NCI-H526 (cell line): Measurements from ENCODE around the gene APOB.

Experiments used
- DNase-seq, 2 experiments: peaks; one replicate each; lab custom pipeline; 2025; lab: John Stamatoyannopoulos, UW

APOB gene

DNA sequence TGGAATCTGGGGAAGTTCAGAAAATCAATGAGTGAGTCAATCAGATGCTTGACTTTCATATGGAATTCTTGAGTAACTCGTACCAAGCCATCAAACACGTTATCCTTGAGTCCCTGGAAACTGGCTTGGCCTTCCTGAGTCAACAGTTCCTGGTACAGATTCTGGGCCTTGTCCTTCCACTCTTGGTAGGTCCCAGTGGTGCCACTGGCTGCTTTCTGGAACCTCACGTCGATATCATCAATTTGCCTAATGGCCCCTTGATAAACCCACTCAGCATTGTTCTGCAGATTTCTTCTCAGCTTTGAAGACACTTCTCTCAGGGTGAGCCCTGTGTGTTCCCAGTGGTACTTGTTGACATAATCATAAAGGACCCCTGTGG lies 41.1 kb downstream of the APOB start:
- no peak for DNase-seq

DNA sequence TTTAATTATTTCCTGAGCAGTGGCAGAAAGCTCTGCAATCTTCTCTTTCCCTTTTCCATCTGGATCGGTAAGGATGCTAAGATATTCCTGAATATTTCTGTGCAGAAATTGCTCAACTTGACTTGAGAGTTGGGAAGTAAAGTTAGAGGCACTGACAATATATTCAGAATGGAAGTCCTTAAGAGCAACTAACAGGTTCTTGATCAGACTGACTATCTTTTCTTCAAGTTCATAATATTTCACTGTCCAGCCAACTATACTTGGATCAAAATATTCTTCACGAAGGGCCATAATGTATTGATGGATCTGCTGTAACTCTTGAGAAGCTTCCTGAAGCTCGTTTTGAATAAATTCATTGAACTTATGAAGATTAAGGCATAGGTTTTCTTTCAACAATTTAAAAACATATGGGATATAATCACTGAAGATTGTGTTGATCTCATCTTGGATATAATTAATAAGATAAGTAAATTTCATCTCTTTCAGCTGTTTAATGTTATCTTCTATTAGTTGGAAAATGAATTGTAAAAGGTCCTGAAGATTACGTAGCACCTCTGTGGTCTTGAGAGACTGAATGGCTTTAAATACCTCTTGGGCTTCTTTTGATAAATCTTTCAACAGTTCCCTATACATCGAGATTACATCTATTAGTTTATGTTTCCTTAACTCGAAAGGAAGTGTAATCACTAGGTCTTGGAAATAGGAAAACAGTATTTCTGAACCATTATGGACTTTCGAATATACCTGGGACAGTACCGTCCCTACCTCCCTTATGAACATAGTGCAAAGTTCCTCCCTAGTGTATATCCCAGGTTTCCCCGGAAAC lies 41.7 kb downstream of the APOB start:
- no peak for DNase-seq

DNA sequence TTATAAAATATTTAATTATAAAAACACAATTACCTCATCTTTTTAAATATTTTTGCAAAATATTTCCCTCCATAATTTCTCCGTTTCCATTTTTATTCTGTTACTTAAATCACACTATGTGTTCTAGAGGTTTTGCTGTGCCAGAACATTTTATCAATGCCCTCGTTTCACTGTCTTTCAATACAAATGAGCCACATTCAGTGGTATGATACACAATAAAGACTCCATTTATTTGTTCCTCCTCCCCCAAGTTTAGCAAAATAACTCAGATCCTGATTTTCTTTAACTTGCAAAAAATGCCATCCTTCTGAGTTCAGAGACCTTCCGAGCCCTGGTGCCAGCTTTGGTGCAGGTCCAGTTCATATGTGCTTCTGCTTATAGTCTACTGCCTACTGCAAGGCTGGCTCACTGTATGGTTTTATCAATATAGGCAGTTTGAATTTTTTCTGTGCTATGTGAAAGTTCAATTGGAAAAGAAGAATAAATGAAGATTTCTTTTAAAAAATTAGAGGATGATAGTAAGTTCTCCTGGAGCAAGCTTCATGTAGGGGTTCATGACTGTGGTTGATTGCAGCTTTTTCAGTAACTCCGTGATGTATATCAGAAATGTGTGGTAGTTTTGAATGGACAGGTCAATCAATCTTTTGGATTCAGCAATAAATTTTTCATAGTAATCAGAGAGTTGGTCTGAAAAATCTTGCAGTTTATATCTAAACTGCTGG lies 42.5 kb downstream of the APOB start:
- DNase-seq: no peak

DNA sequence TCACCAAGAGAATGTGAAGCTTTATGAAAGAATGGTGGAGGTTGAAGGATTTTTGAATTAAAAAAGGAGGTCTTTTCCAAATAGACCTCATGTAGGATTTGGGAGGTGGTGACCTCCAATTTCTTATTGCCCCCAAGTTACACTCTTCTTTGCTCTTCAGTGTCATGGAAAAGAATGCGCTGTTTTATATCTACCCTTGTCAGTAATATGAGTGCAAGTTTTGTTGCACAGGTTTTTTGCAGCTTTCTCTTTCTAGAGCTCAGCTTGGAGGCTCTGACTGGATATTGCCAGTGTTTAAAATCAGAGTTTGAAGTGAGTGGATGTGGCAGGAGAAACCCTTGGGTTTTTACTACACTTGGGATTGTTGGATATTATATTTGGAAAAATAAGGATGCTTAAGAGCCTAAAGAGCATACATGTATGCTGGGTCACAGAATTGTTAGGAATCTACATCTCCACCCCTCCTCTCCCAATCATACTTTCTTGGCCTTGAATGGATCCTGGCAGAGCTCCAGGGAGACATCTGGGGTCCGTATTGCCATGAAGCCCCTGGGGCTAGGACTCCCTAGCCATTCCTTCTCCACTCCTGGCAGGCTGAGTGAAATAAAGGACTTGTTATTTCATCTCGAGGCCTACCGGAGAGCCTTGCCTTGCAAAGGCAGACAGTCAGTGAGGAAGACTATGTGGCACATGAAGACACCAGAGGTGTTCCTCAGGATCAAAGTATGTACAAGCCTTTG lies 43.8 kb downstream of the APOB start:
- no peak for DNase-seq

DNA sequence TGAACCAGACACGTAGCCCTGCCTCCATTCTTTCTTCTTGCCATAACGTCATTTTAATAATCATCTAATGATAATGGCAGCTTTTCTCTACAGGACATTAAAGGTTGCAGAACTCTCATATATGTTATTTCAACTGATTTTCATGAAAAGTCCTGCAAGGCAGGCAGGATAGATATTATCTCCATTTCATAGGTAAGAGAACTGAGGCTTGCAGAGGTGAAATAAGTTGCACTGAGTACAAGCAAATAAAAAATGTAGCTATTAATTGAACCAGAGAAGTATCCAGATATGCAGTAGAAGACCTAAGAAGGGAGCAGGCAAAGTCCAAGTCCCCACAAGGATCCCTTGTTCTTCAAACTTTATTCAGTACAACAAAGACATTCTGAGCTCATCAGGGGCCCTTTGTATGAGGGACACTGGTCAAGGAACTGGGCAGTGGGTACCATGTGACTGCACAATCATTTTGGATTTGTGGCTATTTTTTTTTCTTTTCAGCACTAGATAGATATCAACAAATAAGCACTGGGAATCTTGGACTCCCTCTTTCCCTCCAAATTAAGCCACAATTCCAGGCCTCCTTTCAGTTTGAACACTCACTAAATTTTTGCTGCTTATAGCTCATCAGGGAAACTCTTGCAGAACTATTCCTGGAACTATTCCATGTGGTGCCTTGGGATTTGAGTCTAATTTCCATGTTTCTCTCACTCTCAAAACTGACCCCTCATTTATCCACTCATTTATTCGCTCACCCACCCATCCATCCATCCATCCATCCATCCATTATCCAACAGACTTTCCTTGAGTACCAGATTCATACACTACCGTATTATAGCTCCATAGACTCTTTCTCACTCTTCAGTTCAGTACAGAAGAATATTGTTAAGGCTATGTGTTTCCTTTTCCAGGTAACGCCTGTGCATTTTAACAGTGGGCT lies 44.6 kb downstream of the APOB start:
- DNase-seq: no peak

DNA sequence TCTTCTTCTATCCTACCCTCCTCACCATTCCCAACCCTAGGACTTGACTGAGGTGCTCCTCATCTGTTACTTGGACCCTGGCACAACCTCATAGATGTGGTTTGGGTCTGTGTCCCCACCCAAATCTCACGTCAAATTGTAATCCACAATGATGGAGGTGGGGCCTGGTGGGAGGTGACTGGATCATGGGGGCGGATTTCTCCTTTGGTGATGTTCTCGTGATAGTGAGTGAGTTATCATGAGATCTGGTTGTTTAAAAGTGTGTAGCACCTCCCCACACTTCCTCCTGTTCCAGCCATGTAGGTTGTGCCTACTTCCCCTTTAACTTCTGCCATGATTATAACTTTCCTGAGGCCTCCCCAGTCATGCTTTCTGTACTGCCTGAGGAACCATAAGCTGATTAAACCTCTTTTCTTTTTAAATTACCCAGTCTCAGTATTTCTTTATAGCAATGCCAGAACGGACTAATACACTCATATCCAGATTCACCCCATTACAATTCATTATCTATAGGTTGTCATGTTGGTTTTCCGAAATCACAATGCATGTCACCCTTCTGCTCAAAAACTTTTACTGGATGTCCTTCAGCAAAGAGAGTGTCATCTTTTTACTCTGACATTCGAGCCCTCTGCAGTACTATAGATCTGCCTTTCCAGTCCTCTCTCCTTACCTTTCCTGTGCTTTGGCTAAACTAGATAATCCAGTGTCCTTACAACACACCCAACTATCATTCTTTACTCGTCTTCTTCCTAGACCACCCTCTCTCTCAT lies 45.7 kb downstream of the APOB start:
- DNase-seq: no peak

DNA sequence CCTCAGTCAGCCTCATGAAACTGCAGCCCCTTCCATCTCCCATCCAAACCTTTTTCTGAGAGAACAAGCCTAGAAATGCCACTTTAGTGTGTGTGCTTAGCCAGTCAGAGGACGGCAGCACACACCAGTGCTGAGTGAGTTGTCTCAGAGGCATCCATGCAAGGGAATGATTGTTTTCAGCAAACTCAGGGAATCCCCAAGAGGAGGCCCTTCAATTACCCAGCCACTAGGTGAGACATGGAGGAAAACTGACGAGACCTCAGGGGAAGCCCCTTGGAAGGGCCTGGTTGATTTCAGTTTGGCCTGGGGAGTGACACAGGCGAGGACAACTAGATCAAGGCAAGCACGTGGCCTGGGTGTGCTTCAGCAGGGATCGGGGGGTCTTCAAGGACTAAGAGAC lies 49.7 kb downstream of the APOB start:
- no peak for DNase-seq

DNA sequence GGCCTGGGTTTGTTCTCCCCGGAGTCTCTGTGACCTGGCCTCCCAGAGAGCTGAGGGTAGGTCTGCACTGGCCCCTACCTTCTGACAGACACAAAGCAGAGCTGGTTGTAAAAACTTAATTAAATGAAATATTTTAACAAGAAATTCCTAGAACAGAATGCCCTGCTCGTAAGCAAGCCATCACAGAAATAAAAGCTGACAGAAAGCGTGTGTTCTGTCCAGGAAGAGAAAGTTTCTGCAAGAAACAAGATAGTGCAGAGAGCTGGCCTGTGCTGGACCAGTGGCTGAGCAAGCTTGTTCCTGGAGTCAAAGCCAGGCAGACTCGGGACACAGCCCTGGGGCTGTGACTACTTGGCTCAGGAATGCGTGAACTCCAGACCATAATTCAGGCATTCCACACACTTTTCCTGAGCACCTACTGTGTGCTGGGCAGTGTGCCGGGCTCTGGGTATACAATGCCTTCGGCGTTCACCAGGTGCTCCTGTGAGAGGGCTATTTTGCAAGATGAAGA lies 51.6 kb downstream of the APOB start:
- no peak for DNase-seq

DNA sequence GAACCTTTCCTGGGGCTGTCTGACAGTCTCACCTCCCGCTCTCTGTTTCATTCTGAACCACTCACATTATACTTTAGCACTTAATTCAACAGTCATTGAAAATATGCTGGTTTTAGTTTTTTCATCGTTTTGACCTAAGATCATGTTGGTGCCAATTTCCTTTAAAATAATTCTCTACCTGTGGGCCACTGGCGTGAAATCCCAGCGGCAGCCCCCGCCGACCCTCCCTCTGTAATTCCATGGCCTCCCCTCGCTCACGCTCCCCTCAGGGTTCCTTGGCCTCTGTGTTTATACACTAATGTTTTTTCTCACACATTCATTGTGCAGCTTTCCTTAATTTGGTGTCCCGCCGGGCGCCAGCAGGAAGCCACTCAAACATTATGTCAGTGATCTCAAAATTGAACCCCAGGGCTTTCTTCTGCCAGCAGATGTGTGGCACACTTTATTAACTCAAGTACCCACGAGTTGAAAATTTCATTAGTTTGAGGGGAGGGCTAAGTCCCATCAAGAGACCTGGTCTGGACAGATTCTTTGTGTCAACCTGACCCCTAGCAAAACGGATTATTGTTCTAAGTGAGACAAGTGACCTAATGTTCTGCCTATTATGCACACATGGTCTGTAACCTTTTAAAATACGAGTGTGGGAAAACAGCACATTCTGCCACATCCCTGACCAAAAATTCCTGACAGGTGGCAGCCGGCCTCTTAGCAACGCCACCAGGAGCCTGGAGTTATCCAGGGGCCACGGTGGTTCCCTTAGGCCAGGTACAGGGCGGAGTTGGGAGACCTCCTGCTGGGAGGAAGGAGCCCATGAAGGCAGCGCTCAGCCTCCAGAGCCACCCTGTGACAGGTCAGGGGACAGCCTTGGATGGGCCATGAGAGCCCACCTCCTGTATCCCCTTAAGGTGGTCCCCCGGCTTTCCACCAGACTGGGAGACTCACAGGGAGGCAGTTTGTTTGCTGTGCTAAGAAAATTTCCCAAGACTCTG lies 53.1 kb downstream of the APOB start:
- DNase-seq: no peak

DNA sequence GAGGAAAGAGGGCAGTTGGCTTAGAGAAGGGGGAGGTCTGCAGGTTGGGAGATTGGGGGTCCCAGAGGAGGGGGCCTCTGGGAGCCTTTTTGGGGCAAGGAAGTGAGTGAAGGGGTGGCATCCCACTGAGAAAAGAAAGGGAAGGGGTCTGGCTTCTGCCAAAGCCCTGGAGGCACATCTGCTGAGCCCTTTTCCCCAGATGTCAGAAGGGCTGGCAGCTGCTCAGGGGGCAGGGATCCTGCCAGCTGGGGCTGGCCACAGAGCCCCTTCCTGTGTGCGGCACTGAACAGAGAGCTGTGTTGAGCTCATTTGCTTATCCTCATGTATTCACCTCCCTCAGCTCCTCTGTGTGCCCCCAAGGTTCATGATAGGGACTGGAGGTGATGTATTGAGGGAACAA lies 54.5 kb downstream of the APOB start:
- no peak for DNase-seq

DNA sequence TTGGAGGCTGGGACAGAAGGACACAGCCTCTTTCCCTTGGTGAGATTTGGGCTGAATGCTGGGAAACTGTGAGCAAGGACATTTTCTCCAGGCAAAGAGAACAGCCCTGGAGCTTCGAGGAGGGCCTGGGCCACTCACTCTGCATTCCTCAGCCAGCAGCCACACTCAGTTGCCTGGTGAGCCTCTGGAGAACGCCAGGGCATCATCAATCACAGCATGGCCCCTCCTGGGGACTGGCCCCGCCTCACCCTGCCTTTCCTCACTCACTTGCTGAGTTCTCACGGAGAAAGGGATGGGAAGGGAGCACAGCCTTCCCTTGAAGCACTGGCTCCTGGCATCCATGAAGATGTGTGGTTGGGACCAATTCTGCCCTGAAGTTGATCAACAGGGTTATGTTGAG lies 55.0 kb downstream of the APOB start:
- no peak for DNase-seq

DNA sequence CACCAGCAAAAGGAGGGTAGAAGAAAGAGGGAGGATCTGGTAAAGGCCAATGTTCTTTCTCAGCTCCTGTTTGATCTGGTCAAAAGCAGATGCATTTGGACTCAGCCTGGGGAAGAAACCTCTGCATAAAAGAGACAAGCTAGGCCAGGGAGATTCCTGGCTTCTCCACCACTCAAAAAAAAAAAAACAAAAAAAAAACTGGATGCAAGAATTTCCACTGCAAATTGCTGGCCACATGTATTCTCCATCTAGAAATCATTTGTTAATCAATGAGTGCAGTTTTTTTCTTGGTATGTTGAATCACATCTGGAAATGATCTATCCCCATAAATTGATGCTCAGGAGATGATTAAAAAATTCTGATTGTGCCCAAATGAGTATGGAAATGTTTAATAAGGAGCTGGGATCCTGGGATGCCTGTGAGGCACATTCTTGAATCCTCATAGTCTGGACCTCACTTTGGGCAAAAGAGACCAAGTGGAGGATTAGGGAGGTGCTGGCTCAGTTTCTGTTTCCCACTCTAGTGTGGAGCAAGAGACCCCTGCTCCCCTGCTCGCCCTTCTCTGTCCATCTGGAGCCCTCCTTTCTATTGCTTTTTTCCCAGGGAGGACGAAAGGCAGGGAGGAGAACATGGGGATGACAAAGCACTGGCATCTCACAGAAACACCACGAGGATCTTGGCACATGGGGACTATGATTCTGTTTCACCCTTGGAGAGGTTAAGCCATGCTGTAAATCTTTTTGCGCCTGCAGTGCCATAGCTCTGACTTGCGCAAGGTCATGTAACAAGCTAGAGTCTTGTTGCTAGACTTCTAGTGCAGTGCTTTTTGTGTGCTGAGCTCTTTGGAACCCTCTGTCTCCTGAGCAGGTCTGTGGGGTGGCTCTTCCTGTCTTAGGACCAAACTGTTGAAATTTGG lies 57.6 kb downstream of the APOB start:
- DNase-seq: no peak

DNA sequence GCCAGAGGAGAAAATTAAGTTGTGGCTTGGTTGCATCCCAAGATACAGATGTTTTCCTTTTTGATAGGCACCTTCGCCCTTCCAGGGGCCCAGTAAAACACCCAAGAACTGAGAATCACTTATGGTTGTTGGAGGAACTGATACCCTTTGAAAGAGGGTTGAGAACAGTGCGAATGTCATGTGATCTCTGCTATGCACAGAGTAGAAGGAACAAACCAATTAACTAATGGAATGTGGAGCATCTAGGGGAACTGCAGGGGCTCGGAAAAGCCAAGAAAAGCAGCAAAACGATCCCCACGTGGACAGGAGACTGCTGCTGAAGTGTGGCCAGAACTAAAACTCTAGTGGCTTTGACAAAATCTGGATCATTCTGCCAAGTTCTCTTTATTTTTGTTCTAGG lies 58.8 kb downstream of the APOB start:
- no peak for DNase-seq

DNA sequence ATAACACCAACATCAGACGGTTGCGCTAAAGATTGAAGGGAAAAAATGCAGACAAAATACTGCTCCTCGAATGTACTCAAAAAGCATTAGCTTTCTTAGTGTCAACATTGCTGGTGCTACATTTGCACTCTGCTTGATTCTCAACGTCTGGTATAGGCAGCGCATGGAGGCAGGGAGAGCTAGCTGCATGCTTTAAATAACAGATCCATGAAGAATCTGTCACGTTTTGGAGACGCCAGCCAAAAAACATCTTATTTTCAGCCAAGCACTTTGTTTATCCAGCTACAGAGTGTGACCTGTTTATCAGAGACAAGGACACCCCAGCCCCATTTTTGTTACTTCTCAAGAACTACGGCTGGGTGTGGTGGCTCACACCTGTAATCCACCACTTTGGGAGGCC lies 59.5 kb downstream of the APOB start:
- DNase-seq: no peak

DNA sequence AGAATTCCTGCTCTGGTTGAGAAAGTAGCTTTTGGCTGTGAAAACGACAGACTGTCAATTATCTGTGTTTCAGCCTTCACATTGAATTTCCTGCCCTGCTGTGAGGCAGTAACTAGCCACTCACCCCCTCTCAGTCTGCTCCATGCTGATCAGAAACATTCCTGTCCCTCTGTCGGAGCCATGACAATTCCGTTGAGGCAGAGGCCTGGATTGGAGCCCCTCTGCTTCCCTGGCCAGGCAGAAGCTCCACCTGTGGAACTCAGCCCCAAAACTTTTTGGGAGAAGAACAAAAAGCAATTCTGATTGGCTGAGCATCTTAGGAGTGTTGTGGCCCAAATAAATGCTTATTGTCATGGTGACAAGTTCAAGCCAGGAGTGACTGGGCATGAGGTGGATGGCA lies 60.0 kb downstream of the APOB start:
- DNase-seq: no peak

DNA sequence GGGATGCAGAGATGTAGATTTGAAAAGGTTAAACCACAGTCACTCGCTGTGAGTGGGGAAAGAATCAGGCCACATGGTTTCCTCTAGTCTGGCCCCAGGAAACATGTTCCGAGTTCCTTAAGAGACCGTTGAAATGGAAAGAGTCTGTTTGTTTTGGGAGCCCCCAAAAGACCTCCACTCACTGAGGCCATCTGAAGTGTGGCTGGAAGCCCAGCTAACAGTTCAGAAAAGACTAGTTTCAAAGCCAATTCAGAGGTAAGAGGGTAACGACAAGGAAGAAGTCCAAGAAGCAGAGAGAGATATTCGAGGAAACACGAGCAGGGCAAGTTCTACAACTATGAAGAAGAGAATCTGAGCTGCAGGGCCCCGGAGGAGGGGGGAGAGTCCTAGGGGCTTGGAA lies 61.0 kb downstream of the APOB start:
- DNase-seq: no peak

DNA sequence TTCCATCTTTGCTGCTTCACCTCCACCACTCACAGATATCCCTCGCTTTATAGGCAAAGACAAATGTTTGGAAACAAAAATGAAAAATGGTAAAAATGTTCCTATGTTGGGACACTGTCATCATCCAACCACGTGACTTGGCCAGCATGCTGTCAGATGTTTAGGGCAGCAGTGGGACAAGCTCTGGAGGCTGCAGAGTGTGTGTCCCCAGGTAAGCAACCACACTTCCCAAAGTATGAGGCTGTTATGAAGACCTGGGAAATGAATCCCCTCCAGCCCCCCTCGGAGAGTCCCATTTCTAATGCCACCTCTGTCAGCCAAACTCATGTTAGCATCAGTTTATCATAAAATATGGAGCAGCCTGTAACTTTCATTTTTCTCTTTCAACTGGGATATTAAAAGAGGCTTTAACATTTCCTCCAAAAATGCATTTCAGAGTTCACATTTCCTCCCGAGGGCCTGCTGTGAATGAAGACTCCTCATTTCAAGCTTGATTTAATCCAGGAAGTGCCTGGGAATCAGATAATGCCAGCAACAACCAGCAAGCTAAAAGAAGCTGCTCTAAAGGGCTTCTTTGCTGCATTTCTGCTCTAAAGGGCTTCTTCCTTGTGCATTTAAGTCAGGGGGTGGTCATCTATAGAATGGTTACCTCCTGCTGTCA lies 66.2 kb downstream of the APOB start:
- no peak for DNase-seq

DNA sequence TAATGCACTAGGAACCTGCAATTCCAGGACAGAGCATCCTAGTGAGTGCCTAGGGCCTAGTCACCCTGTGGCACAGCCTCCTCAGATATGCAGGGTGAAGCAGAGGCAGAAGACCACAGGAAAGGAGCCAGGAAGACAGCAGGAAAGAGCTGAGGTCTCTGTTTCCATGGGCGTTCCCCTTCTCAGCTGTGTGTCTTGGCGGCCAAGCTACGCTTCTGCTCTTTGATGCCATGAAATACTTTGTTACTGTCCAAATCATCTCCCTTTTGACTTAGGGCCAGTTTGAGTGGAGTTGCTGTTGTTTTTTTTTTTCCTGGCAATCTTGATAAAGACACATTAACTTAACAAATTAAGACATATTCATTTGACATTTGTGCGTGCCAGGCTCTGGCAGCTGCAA lies 67.3 kb downstream of the APOB start:
- DNase-seq: no peak
